ENCODE results near the gene BOLL. TPM values are rescaled to one million over a fixed set of nuclear protein-coding genes. Genes with fewer than 3 reads are reported as not detected.
A peak's percentile ranks its signal among the peaks of the same experiment; 100 is the strongest.

The BOLL gene
- total RNA-seq, 2 experiments from 2014 or later, result not detected

DNA sequence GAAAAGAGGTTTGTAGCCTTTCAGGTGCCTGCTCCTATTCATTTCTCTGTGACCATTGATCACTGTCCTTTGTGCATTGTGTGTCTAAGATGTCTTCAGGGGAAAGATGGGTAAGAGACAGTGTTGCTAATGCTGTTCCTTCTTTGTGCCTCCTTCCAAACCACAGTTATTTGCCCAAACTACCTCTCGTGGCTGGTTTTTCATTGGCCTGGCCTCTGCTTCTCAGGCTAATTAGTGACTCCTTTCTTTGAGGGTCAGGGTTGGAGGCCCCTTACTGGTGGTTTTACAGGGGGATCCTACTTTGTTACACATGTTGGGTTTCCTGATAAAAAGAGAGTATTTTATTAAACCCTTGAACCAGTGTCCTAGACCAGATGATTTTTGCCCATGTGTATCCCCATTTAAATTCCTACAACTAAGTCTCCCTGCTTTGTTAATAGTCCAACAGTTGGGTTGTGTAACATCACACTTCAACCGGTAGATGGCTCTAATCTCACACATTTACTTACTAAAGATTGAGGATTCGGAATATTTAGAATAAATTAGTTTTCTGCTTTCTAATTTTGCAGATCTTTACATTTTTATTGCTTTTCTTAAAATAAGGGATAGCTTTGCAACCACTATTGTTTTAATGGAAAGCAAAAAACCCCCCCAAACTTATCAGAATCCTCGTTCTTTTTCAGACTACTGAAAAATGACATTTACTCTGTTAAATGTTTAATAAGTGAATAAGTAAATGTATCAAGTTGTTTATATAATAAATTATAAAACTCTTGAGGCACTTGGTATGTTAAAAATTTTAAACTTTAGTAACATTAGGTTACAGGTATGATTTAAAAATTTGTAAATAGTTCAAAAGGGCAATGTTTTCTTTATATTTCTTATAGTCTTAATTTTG lies 77.6 kb downstream of the BOLL start:
- H3K27ac ChIP-seq (ENCODE audit: low read depth, low read length, poor library complexity, severe bottlenecking), result no peak overlapping the region
- no peak overlapping the region for H2AFZ ChIP-seq (ENCODE audit: low read length)
- TSS peak; percentile 59 for BruUV-seq (replicated peaks)
- H3K9me3 ChIP-seq (ENCODE audit: low read length), result no peaks in the 10 kb centered on the region
- TF ChIP-seq, protein P1, sequence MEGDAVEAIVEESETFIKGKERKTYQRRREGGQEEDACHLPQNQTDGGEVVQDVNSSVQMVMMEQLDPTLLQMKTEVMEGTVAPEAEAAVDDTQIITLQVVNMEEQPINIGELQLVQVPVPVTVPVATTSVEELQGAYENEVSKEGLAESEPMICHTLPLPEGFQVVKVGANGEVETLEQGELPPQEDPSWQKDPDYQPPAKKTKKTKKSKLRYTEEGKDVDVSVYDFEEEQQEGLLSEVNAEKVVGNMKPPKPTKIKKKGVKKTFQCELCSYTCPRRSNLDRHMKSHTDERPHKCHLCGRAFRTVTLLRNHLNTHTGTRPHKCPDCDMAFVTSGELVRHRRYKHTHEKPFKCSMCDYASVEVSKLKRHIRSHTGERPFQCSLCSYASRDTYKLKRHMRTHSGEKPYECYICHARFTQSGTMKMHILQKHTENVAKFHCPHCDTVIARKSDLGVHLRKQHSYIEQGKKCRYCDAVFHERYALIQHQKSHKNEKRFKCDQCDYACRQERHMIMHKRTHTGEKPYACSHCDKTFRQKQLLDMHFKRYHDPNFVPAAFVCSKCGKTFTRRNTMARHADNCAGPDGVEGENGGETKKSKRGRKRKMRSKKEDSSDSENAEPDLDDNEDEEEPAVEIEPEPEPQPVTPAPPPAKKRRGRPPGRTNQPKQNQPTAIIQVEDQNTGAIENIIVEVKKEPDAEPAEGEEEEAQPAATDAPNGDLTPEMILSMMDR (conservative IDR thresholded peaks at IDR 0.05; ENCODE audit: low read length), result peak; percentile 95
- no peak for TF ChIP-seq EZH2phosphoT487 (IDR thresholded peaks at IDR 0.05; ENCODE audit: borderline replicate concordance, low read depth, low read length)
- H3K9me2 ChIP-seq (ENCODE audit: insufficient read depth, low read length), result no peaks in the 10 kb centered on the region
- H3K4me1 ChIP-seq (ENCODE audit: insufficient read depth, low read length, poor library complexity, severe bottlenecking), result peaks cover 37% of the 10 kb centered on the region
- intact Hi-C loops (cut with micrococcal nuclease; ENCODE audit: unreplicated experiment), result loop anchor here (1.0 to 10.0 kb wide), 6 partner anchors 70 to 1063 kb away; partner anchors contain the start of genes COQ10B and HSPD1
- peaks cover 47% of the 10 kb centered on the region for H3K36me3 ChIP-seq (ENCODE audit: insufficient read depth, low read length)
- H3K4me3 ChIP-seq (ENCODE audit: low read depth, low read length, poor library complexity, severe bottlenecking), result peak overlapping the region; percentile 90
- H4K20me1 ChIP-seq (ENCODE audit: insufficient read depth, low read length), result peaks cover 33% of the 10 kb centered on the region
- POLR2A ChIA-PET, result interaction anchor here (0.5 to 0.7 kb wide), 2 partner anchors 1211 to 1426 kb away, joined by 3 to 4 read pairs; no protein-coding TSS in a partner anchor
- DNase-seq (ENCODE audit: low spot score), result peak; percentile 62
- H3K79me2 ChIP-seq (ENCODE audit: insufficient read depth, low read depth, low read length), result peaks cover 70% of the 10 kb centered on the region
- H3K4me2 ChIP-seq (ENCODE audit: low read length), result peak overlapping the region; percentile 94
- CTCF ChIA-PET (ENCODE audit: unreplicated experiment), result interaction anchor here (0.5 kb wide), 1 partner anchor 207 kb away, joined by 3 read pairs; the partner anchor contains the start of gene HSPE1

DNA sequence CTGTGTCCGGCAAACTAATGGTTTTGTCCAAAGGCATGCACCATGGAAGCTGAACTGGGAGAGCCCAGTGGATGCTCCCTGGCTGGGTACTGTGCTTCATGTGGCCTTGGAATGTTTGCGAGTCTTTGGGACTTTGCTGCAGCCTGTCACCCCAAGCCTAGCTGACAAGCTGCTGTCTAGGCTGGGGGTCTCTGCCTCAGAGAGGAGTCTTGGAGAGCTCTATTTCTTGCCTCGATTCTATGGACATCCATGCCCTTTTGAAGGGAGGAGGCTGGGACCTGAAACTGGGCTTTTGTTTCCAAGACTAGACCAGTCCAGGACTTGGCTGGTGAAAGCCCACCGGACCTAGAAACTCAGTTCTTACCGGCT lies 78.3 kb downstream of the BOLL start:
- H3K4me3 ChIP-seq (ENCODE audit: low read depth, low read length, poor library complexity, severe bottlenecking), result peak overlapping the region; percentile 90
- no peak for DNase-seq (ENCODE audit: low spot score)
- ChIA-PET CTCF (ENCODE audit: unreplicated experiment) (interaction anchor here (0.6 kb wide), 1 partner anchor 71 kb away, joined by 3 read pairs; no protein-coding TSS in a partner anchor), POLR2A (interaction anchor here (2.8 kb wide), 1 partner anchor 8 kb away, joined by 23 read pairs; no protein-coding TSS in a partner anchor)
- H3K4me2 ChIP-seq (ENCODE audit: low read length), result peak overlapping the region; percentile 94
- peaks cover 63% of the 10 kb centered on the region for H3K79me2 ChIP-seq (ENCODE audit: insufficient read depth, low read depth, low read length)
- peaks cover 33% of the 10 kb centered on the region for H4K20me1 ChIP-seq (ENCODE audit: insufficient read depth, low read length)
- H3K9me2 ChIP-seq (ENCODE audit: insufficient read depth, low read length), result no peaks in the 10 kb centered on the region
- TF ChIP-seq, protein P1 (conservative IDR thresholded peaks at IDR 0.05; ENCODE audit: low read length), result no peak
- no peak for TF ChIP-seq EZH2phosphoT487 (IDR thresholded peaks at IDR 0.05; ENCODE audit: borderline replicate concordance, low read depth, low read length)
- BruUV-seq (replicated peaks), result no TSS peak
- H3K9me3 ChIP-seq (ENCODE audit: low read length), result no peaks in the 10 kb centered on the region
- intact Hi-C loops (cut with micrococcal nuclease; ENCODE audit: unreplicated experiment), result loop anchor here (1.0 to 10.0 kb wide), 6 partner anchors 70 to 1062 kb away; partner anchors contain the start of genes COQ10B and HSPD1
- H3K4me1 ChIP-seq (ENCODE audit: insufficient read depth, low read length, poor library complexity, severe bottlenecking), result peaks cover 37% of the 10 kb centered on the region
- peaks cover 42% of the 10 kb centered on the region for H3K36me3 ChIP-seq (ENCODE audit: insufficient read depth, low read length)
- no peak overlapping the region for H3K27ac ChIP-seq (ENCODE audit: low read depth, low read length, poor library complexity, severe bottlenecking)
- H2AFZ ChIP-seq (ENCODE audit: low read length), result no peak overlapping the region

Measured in OCI-LY7 (cell line).